AG08396 (cell line): ENCODE data around the gene PTPN12.

Experiments
- DNase-seq: peaks from one replicate; pipeline ENCODE4 v3.0.0; 2012; ENCODE audit warnings: low spot score, mixed read lengths

The PTPN12 gene

DNA sequence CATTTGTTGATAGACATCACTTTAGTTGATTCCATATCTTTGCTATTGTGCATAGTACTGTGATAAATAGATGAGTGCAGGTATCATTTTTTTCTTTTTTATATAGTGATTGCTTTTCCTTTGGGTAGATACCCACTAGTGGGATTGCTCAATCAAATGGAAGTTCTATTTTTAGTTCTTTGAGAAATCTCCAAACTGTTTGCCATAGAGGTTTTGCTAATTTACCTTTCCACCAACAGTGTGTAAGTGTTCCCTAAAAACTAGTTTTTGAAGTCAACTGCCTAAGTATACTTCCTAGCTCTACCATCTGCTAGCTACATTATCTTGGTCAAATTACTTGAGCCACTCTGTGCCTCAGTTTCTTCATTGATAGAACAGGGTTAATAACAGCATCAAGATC, 127.6 kb downstream of the PTPN12 start:
- no peak for DNase-seq

DNA sequence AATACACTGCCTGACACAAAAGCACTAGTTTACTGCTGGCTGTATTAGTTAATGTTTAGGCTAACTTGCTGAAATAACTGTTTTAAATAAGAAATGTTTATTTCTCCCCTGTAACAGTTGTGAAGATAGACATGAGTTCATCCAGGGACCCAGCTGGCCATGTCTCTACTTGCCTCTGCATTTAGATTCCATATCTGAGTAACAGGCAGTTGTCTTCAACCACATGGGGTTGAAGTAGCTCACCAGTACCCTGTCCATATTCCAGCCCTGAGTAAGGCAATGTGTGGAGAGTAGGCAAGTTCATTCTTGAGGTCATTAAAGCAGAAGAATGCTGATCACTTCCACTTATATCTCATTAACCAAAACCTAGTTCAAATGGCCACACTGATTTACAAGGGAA, 128.1 kb downstream of the PTPN12 start:
- DNase-seq: no peak

GRCh38 chr7:77667459-77668086, 130.5 kb downstream of the PTPN12 start:
- no peak for DNase-seq

GRCh38 chr7:77674878-77675277, 137.8 kb downstream of the PTPN12 start:
- DNase-seq: no peak

GRCh38 chr7:77679608-77680007, 142.5 kb downstream of the PTPN12 start:
- no peak for DNase-seq

DNA sequence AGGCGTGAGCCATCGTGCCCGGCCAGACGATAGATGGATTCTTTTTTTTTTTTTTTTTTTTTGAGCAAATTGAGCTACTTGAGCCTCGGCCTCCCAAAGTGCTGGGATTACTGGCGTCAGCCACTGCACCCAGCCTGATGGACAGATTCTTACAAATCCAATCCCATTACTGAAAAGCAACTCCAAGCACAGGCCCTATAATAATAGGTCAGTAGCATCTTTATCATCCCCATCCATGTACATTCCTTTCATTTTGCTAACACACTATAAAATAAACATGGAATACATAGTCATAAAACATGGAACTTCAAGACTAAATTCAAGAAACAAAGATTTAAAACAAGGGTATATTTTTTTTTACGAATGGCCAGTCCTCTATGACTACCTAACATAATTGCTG, 143.2 kb downstream of the PTPN12 start:
- DNase-seq: no peak

DNA sequence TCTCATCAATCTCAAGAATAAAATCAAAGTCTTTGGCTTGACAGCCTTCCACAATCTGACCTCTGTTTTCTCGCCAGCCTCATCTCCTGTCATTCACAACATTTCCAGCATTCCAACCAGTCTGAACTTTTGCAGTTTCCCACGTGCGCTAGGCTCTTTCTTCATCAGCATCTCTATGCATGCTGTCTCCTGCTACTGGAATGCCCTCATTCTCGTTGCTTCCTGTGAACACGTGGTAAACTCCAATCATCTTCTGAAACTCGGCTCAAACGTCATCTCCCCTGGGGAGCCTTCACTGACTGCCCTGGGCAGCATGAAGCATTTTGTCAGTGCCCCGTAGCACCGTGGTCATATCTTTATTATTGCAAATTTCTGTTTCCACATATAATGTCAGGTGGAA, 146.9 kb downstream of the PTPN12 start:
- DNase-seq: no peak

DNA sequence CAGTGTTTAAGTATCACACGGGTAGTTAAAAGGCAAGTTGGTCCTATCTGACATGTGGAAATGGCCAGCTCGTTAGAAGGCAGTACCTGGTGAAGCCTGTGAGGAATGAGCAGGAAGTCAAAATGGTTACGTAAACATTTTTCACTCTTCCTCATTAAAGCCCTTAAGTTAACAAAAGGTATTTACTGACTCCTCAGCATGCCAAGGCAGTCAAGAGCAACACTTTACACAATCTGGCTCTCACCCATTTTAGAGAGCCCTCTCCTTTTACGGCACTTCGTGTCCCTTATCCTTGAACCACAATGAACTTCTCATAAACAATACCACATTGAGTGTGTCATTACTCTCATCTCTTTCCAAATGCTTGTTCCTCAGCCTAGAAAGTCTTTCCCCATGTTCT, 148.1 kb downstream of the PTPN12 start:
- no peak for DNase-seq

- peak; percentile 24 for DNase-seq
Observed at GRCh38 chr7:77687100-77687746, 150.1 kb downstream of the PTPN12 start.

GRCh38 chr7:77687747-77688144, 150.7 kb downstream of the PTPN12 start:
- DNase-seq: no peak
